ENCODE data around the gene OMP. TPM values are rescaled to one million over a fixed set of nuclear protein-coding genes. Genes with fewer than 3 reads are reported as not detected.
A peak's percentile ranks its signal among the peaks of the same experiment; 100 is the strongest.

The OMP gene
- total RNA-seq, 1 donor from 2014 or later, result not detected

- no peak for DNase-seq (ENCODE audit: low read depth in 2 of 2)
Observed at GRCh38 chr11:77137421-77137820, 34.8 kb downstream of the OMP start.

- no peak for DNase-seq (ENCODE audit: low read depth in 2 of 2)
Observed at GRCh38 chr11:77138106-77138649, 35.5 kb downstream of the OMP start.

GRCh38 chr11:77139201-77139600, 36.6 kb downstream of the OMP start:
- no peak for DNase-seq (ENCODE audit: low read depth in 2 of 2)

GRCh38 chr11:77140231-77140851, 37.7 kb downstream of the OMP start:
- DNase-seq (ENCODE audit: low read depth in 2 of 2), result peak; percentile 50 to 71

DNA sequence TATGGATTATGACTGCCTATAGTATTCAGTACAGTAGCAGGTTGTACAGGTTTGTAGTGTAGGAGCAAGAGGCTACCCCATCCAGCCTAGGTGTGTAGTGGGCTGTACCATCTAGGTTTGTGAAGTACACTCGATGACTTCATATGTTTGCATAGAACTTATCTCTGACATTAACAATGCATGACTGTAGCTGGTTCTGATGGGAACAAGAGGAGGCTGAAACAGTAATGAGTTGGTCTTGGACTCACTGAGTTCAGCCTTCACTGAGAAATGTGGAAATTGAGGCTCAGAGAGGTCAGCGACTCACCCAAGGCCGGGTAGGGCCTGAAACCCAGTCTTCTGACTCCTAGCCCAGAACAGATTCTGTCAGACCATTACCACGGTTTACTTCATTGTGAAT, 38.4 kb downstream of the OMP start:
- DNase-seq (ENCODE audit: low read depth in 2 of 2), result peak in 1 of 2 donors; percentile 39

DNA sequence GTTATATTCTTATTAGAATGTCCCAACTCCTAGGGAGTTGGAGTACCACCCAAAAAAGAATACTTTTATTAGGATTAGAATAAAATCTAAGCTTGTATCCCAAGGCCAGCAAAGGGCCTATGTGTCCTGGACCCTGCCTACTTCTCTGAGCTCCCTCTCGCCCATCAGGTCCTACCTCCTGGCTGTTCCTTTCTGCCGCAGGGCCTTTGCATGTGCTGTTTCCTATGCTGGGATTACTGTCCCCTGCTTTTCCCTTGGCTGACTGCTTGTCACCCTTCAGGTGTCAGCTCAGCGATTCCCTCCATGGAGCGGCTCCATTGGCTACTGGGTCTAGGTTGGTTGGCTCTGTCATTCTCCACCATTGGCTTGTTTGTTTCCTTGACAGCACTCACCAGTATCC, 38.8 kb downstream of the OMP start:
- no peak for DNase-seq (ENCODE audit: low read depth in 2 of 2)

DNA sequence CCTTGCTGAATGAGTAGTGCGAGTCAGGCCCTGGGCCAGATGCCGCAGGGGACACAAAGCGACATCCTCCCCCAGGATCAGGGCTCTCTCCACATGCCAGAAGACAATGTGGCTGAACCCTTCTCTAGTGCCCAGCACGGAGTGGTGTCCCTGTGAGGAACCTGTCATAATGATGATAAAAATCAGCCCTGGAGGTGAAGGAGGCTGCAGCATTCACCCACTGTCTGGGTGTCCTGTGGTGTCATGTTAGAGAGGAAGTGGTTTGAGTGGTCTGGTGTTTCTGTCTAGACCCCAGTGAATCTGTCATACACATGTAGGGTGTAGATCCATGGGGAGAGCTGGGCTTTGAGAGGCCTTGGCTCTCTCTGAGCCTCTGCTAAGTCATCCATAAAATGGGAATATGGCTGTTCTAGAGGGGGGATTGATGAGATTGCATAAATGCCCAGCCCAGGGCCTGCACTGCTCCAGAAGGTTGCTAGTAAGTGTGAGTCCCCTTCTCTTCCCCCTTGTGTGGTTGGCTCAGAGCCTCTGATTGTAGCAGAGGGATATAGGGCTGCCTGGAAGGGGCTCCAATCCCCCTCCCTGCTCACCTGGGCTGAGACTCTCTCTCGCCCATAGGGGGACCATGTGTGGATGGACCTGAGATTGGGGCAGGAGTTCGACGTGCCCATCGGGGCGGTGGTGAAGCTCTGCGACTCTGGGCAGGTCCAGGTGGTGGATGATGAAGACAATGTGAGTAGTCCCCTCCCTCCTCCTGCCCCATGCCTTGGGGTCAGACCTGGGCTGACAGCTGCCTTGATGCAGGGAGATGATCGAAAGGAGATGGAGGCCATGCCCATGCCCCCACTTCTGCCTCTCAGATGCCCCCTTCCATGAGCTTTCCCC, 39.7 kb downstream of the OMP start:
- DNase-seq (ENCODE audit: low read depth in 2 of 2), result no peak

- DNase-seq (ENCODE audit: low read depth in 2 of 2), result no peak
Observed at GRCh38 chr11:77143405-77144020, 40.9 kb downstream of the OMP start.

- DNase-seq (ENCODE audit: low read depth in 2 of 2), result no peak
Observed at GRCh38 chr11:77144196-77144856, 41.7 kb downstream of the OMP start.

GRCh38 chr11:77144857-77145428, 42.3 kb downstream of the OMP start:
- DNase-seq (ENCODE audit: low read depth in 2 of 2), result no peak

- DNase-seq (ENCODE audit: low read depth in 2 of 2), result no peak
Observed at GRCh38 chr11:77146261-77147035, 43.8 kb downstream of the OMP start.

DNA sequence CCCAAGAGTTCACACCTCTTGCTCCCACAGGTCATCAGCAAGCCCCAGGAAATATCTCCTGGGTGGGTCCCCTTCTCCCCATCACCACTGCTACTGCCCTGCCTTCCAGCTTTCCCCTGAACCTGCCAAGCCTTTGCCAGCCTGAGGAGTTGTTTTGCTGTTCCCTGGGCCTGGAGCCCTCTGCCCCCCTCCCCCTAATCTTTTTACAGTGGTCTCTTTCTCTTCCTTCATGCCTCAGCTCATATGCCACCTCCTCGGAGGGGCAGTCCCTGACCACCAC, 44.3 kb downstream of the OMP start:
- no peak for DNase-seq (ENCODE audit: low read depth in 2 of 2)

- no peak for DNase-seq (ENCODE audit: low read depth in 2 of 2)
Observed at GRCh38 chr11:77147668-77148321, 45.2 kb downstream of the OMP start.

- DNase-seq (ENCODE audit: low read depth in 2 of 2), result no peak
Observed at GRCh38 chr11:77148963-77149715, 46.5 kb downstream of the OMP start.

DNA sequence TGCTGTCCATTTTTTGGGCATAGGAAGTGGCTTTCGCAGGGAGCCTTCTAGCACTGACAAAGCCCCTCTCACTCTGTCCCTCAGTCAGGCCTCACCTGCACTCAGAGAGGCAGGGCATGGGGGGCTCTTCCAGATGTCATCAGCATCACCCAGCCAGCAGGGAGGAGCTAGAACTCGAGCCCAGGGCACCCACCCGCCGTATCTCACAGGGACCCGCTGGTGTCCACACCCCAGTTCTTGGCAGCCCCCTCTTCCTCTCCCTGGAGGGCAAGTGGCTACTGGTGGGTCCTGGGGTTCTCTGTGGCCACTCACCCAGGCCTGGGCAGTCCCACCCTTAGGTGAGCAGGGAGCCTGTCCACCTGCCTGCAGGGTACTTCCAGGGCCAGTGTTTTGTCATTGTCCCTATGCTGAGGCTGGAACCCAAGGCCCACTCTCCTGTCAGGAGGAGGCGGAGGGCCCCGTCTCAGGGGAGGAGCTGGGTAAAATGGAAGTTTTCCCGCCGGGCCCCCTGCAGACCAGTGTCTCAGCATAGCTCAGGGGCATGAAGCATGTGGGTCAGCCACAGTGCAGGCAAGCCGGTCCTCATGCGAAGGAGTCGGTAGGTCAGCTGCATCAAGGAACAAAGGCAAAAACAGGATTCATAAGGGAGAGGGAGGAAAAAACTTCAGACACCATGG, 47.2 kb downstream of the OMP start:
- DNase-seq (ENCODE audit: low read depth in 2 of 2), result no peak

DNA sequence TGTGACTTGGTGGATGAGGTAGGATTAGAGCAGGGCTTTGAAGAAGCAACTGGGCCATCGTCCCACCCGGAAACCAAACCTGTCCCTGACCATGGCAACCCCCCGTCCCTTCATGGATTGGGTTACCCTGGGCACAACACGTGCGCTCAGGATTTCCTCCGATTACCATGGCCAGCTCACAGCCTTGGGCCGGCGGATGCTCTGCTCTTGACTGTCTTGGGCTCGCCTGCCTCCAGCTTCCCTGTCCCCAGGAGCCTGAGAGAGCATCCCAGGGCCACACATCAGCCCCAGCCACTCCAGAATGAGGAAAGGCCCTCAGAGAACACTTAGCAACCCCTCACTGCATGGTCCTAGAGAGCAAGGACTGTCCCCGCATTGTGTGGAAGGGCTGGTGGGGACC, 48.2 kb downstream of the OMP start:
- DNase-seq (ENCODE audit: low read depth in 2 of 2), result no peak

DNA sequence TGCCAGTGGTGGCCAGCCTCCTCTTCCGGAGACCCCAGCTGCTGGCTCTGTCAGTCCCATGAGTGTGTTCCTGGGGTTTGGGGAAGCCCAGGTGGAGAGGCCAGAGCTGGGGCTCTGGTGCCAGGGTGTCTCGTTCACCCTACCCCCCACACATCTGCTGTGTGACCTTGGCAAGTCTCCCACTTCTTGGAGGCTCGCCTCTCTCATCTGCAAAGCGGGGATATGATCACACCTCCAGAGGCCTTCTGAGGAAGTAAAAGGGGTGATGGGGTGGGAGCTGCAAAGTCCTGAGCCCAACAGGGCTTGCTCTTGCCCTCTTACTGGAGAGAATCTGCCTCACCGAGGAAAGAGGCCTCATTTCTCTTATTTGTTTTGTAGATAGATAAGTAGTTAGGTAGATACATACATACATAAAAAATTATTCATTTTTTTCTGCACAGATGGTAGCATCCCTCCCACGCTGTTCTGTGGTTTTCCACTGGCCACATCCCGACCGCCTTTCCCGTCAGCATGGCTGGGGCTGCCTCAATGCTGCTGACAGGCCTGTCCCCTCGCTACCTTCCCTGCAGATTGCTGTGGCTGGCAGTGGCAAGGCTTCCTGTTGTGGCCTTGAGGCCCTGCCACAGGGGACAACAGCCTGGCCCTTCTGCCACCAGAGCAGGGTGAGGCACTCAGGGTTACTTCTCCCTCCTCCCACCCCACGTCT, 49.3 kb downstream of the OMP start:
- DNase-seq (ENCODE audit: low read depth in 2 of 2), result no peak

DNA sequence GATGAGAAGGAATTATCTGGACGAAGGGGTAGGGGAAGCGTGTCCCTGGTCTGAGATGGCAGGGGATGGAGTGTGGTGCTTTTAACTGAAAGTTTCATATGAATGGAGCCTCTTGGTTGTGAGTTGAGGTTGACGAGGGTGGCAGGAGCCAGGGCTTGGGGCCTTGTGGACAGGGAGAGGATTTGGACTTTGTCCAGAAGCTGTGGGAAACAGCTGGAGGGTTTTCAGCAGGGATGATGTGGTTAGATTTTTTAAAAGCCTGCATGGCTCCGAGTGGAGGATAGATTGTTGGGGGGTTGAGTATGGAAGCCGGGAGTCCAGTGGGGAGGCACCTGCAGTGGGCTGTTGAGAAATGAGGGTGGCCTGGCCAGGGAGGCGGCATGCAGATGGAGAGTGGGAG, 50.2 kb downstream of the OMP start:
- DNase-seq (ENCODE audit: low read depth in 2 of 2), result no peak
